ENCODE results near the gene BTK.
A peak's percentile ranks its signal among the peaks of the same experiment; 100 is the strongest.

Gene BTK

GRCh38 chrX:101385026-101385684 is 836 bp downstream of the BTK start:
- peak overlapping the region; percentile 98 for H3K4me3 ChIP-seq (ENCODE audit: low read length)

GRCh38 chrX:101383679-101384205 is 2.2 kb downstream of the BTK start:
- peak overlapping the region; percentile 93 for H3K4me2 ChIP-seq (ENCODE audit: low read length)
- no peaks in the 10 kb centered on the region for H3F3A ChIP-seq (ENCODE audit: control insufficient read depth, insufficient read depth)
- peak overlapping the region; percentile 98 for H3K4me3 ChIP-seq (ENCODE audit: low read length)
- no peaks in the 10 kb centered on the region for H3K9me2 ChIP-seq (replicated peaks; ENCODE audit: control insufficient read depth, low read length)
- TF ChIP-seq EZH2phosphoT487 (IDR thresholded peaks at IDR 0.05; ENCODE audit: borderline replicate concordance, low read length) (no peak), CTCF (IDR thresholded peaks at IDR 0.05; ENCODE audit: low read depth, low read length, poor library complexity, severe bottlenecking) (no peak)
- no peaks in the 10 kb centered on the region for H3K27me3 ChIP-seq (ENCODE audit: control insufficient read depth, low read length)
- peaks cover 72% of the 10 kb centered on the region for H3K79me2 ChIP-seq (ENCODE audit: control insufficient read depth, low read length)
- peaks cover 41% of the 10 kb centered on the region for H3K4me1 ChIP-seq (ENCODE audit: control insufficient read depth, low read length)
- peaks cover 31% of the 10 kb centered on the region for H3K36me3 ChIP-seq (ENCODE audit: control insufficient read depth, low read length)
- H3K9me3 ChIP-seq (ENCODE audit: control insufficient read depth, insufficient read depth, low read length), result no peaks in the 10 kb centered on the region
- H3K27ac ChIP-seq (ENCODE audit: low read depth, low read length), result peak overlapping the region; percentile 87
- no peaks in the 10 kb centered on the region for H4K20me1 ChIP-seq (ENCODE audit: control insufficient read depth, insufficient read depth, low read depth, low read length)

More at GRCh38 chrX:101385026-101385684, 836 bp downstream of the BTK start:
- Histone ChIP-seq H3K9me3 (ENCODE audit: control insufficient read depth, insufficient read depth, low read length) (no peaks in the 10 kb centered on the region), H3K9me2 (replicated peaks; ENCODE audit: control insufficient read depth, low read length) (no peaks in the 10 kb centered on the region), H3K36me3 (ENCODE audit: control insufficient read depth, low read length) (peaks cover 24% of the 10 kb centered on the region), H3K4me1 (ENCODE audit: control insufficient read depth, low read length) (peaks cover 44% of the 10 kb centered on the region), H4K20me1 (ENCODE audit: control insufficient read depth, insufficient read depth, low read depth, low read length) (no peaks in the 10 kb centered on the region), H3K4me2 (ENCODE audit: low read length) (peak overlapping the region; percentile 93), H3F3A (ENCODE audit: control insufficient read depth, insufficient read depth) (no peaks in the 10 kb centered on the region), H3K27me3 (ENCODE audit: control insufficient read depth, low read length) (no peaks in the 10 kb centered on the region), H3K79me2 (ENCODE audit: control insufficient read depth, low read length) (peaks cover 69% of the 10 kb centered on the region), H3K27ac (ENCODE audit: low read depth, low read length) (peak overlapping the region; percentile 87)
- TF ChIP-seq CTCF (IDR thresholded peaks at IDR 0.05; ENCODE audit: low read depth, low read length, poor library complexity, severe bottlenecking), result no peak

GRCh38 chrX:101377547-101377946 is 8.4 kb downstream of the BTK start:
- Histone ChIP-seq H3K9me3 (ENCODE audit: control insufficient read depth, insufficient read depth, low read length) (no peaks in the 10 kb centered on the region), H3K9me2 (replicated peaks; ENCODE audit: control insufficient read depth, low read length) (no peaks in the 10 kb centered on the region), H3K4me2 (ENCODE audit: low read length) (peak overlapping the region; percentile 34), H3F3A (ENCODE audit: control insufficient read depth, insufficient read depth) (no peaks in the 10 kb centered on the region), H4K20me1 (ENCODE audit: control insufficient read depth, insufficient read depth, low read depth, low read length) (no peaks in the 10 kb centered on the region), H3K4me1 (ENCODE audit: control insufficient read depth, low read length) (peaks cover 67% of the 10 kb centered on the region), H3K27me3 (ENCODE audit: control insufficient read depth, low read length) (no peaks in the 10 kb centered on the region), H3K36me3 (ENCODE audit: control insufficient read depth, low read length) (peaks cover 54% of the 10 kb centered on the region), H3K27ac (ENCODE audit: low read depth, low read length) (peak overlapping the region; percentile 38; the same call in 1 of the 2 replicates), H3K4me3 (ENCODE audit: low read length) (no peak overlapping the region), H3K79me2 (ENCODE audit: control insufficient read depth, low read length) (peaks cover 75% of the 10 kb centered on the region)
- TF ChIP-seq CTCF (IDR thresholded peaks at IDR 0.05; ENCODE audit: low read depth, low read length, poor library complexity, severe bottlenecking) (no peak), EZH2phosphoT487 (IDR thresholded peaks at IDR 0.05; ENCODE audit: borderline replicate concordance, low read length) (no peak)
